ENCODE data around the gene PHLDB2.

The PHLDB2 gene

DNA sequence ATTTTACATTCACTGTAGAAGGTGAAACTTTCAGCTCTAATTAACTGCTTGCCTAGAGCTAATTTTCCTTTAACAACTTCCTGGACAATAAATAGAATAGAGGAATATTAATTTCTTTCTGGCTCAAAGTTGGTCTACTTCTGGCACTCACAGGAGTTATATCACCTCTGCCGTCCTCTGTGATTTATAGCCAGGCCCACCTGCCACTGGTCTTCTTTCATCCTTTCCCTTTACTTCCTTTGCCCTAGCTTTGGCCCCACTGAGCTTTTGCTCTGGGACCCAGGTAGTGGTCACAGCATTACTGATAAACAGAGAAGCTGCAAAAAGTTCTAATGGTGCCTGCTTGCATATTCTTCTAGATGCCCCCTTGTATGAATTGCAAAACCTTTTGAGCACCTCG is 70.4 kb downstream of the PHLDB2 start:
- DNase-seq, result no peak

DNA sequence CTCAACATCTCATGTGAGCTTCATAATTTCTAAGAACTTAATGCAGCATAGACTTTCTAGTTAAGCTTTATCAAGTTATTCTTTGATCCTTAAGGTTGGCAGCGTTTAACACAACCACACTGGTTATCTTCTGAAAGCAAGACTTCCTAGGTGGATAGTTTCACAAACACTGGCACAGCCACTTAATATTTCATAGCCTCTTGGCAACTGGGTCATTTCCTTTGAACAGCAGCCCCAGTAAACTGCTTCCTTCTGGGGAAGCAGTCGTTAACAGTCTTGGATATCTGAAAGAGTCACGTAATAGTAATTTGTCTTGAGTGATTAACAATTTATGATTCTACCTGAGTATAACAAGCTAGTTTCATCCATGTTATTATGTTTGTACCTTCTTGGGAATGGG is 73.9 kb downstream of the PHLDB2 start:
- DNase-seq, result no peak

DNA sequence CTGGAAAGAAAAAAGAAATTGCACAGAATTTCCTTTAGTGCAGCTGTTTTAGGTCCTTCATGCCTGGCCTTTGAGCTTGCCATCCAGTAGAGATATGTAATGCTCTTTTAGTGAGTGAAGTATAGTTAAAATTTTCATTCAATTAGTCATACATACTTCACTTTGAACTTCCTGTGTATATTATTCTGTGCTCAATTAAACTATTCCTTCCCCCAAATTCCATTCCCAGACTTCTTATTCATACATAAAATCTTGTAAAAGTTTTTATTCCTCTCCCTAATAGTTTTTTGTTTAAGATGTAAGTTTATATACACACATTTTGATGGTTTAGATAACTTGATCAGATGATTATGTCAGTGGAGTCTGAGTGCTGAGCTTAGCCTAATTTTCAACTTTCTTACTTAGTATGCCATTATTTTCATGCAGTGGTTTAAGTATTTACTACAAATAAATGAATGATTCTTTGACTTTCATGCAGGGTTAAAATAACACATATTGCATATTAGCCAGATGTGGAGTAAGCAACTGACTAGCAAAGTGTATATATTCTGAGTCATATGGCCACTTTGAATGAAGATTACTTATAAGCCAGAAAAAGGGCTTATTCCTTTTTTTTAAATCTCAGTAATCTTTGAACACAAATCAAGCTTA is 77.3 kb downstream of the PHLDB2 start:
- no peak for DNase-seq

GRCh38 chr3:111936967-111937366 is 77.9 kb downstream of the PHLDB2 start:
- DNase-seq, result no peak

DNA sequence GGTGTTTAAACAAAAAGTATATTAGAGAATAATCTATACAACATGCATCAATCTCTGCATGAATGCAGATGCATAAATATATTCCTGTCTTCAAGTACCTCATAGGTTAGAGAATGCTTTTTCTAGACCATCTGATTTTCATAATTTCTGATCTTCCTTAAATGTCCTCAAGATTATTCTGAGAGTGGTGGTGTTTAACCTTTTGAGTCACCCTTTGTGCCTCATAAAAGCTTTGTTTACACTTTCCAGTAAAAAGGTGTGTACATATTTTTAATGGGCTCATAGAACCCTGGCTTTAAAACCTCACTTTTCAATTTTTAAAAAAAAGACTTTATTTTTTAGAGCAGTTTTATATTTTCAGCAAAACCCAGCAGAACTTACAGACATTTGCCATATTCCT is 78.8 kb downstream of the PHLDB2 start:
- DNase-seq, result no peak

- DNase-seq, result no peak
Observed at GRCh38 chr3:111939873-111940272, 80.8 kb downstream of the PHLDB2 start.

DNA sequence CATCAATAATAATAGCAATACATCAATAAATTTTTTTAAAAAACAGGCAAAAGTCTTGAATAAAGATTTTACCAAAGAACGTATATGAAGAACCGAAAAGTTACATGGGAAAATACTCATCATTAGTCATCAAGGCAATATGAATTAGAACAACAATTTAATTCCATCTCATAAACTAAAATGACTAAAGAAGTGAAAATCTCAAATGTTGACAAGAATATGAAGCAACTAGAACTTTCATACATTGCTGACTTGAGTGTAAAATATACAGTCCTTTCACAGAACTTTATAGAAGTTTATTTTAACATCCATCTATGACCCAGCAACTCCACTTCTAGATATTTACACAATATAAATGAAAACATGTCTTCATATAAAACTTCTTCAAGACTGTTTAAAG is 84.5 kb downstream of the PHLDB2 start:
- DNase-seq, result no peak

- DNase-seq, result no peak
Observed at GRCh38 chr3:111944372-111944771, 85.3 kb downstream of the PHLDB2 start.

- DNase-seq, result no peak
Observed at GRCh38 chr3:111947231-111947630, 88.2 kb downstream of the PHLDB2 start.

- DNase-seq, result no peak
Observed at GRCh38 chr3:111948786-111949185, 89.7 kb downstream of the PHLDB2 start.

- no peak for DNase-seq
Observed at GRCh38 chr3:111949712-111950111, 90.6 kb downstream of the PHLDB2 start.

- no peak for DNase-seq
Observed at GRCh38 chr3:111951032-111951431, 92.0 kb downstream of the PHLDB2 start.

- DNase-seq, result no peak
Observed at GRCh38 chr3:111952086-111952485, 93.0 kb downstream of the PHLDB2 start.

DNA sequence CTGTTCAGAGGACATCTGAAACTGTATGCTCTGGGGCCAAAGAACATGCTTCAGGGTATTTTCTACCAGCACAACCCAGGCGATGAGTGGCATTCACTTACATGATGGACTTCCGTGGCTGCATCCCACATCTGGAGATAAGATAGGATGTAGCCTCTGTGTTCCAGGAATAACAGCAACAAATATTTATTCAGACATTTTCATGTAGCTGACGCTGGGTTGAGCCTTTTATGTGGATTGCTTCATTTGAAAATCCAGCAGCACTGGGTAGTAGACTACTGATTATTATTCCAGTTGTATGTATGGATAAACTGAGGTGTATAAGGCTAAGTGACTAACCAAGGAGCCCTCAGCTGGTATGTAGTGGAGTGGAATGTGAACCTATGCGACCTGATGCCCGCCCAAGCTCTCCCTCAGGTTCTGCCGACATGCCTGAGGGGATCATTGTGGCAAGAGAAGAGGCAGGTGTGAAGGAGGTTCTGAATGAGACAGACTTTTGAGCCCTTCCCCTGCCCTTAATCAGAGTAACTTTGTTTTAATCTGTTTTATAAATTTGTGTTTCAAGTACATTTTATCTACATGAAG is 93.9 kb downstream of the PHLDB2 start:
- no peak for DNase-seq

- DNase-seq, result no peak
Observed at GRCh38 chr3:111954228-111954990, 95.3 kb downstream of the PHLDB2 start.

- DNase-seq, result no peak
Observed at GRCh38 chr3:111955876-111956275, 96.8 kb downstream of the PHLDB2 start.

GRCh38 chr3:111956449-111956848 is 97.4 kb downstream of the PHLDB2 start:
- no peak for DNase-seq

- DNase-seq, result peak; percentile 43
Observed at GRCh38 chr3:111956995-111957734, 98.1 kb downstream of the PHLDB2 start.

GRCh38 chr3:111961461-111962164 is 102.5 kb downstream of the PHLDB2 start:
- no peak for DNase-seq

DNA sequence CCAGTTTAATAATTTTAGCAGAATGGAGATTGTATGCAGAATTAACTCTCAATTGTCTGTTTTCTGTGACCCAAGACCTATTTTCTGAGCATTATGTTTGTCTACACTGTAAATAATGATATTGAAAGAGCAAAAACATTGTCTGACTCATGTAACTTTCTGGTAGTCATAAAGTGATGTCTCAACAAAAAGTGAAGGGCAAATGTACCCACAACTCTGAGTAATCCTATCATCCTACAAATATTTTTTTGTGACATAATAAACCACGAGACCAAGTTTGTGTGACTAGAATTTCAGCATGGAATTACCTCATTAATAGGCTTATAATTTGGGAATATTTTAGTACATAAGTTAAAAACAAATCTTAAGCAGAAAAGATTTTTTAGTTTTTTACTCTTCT is 104.4 kb downstream of the PHLDB2 start:
- DNase-seq, result no peak

GRCh38 chr3:111965484-111965883 is 106.4 kb downstream of the PHLDB2 start:
- no peak for DNase-seq

- DNase-seq, result no peak
Observed at GRCh38 chr3:111967068-111967467, 108.0 kb downstream of the PHLDB2 start.
